ENCODE data around the gene BHLHA9.

DNA sequence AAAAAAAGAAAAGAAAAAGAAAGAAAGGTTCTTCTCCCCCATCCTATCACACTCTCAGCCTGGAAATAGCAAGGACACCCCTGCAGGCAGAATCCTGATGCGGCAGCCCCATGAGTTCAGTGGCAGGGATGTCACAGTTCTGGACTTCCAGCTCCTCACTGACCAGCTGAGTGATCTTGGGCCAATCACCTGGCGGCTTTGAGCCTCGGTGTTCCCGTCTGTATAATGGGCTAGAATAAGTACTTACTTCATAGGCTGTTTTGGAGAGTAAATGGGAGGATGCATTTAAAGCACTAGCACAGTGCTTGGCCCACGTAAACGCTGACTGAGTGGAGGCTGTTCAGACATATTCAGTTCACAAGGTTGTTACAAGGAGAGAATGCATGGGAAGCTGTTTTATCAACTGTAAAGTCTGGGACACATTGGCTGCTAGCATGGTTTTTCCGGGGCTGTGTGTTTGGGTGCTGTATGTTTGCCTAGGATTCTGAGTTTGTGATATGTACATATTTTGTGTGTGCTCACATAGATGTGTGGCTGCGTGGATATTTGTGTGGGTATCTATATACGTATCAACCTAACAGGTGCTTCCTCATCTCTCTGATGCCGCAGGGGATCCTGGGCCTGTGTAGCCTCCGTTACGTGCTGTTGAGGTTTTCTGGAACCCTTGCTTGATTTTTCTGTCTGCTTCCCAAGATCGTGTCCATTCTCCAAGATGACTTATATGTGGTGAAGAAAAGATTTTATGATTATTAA is 3.4 kb downstream of the BHLHA9 start:
- TF ChIP-seq POLR2AphosphoS5 (IDR thresholded peaks at IDR 0.05), result no peak
- TF ChIP-seq POLR2A (IDR thresholded peaks at IDR 0.05), result no peak
